Fibroblast of lung (primary cell): ENCODE measurements around the gene MYH15. TPM values are rescaled to one million over a fixed set of nuclear protein-coding genes. Genes with fewer than 3 reads are reported as not detected.

Experiments used
- DNase-seq, 2 donors: peaks; one replicate each; pipeline versions ENCODE4 v3.0.0 to v3.0.0-alpha.2; 2010; ENCODE audit warnings: low read depth in 2 of 2
- H2AFZ ChIP-seq: 2 replicates; pipeline ENCODE4 v1.5.1; 2012; ENCODE audit warnings: low read length, control low read depth, inconsistent platforms
- H3K27ac ChIP-seq: 2 replicates; pipeline ENCODE4 v1.5.1; 2011; ENCODE audit warnings: low read length, control low read depth; ENCODE audit not compliant: insufficient read depth
- H3K27me3 ChIP-seq: 2 replicates; pipeline ENCODE4 v1.5.1; 2011; ENCODE audit warnings: mild to moderate bottlenecking, low read length; ENCODE audit not compliant: control insufficient read depth, insufficient read depth
- H3K36me3 ChIP-seq: 2 replicates; pipeline ENCODE4 v1.5.1; 2011; ENCODE audit warnings: low read length; ENCODE audit not compliant: control insufficient read depth, insufficient read depth
- H3K4me1 ChIP-seq: 2 replicates; pipeline ENCODE4 v1.5.1; 2011; ENCODE audit warnings: low read length; ENCODE audit not compliant: control insufficient read depth, insufficient read depth; ENCODE audit errors: extremely low read depth
- H3K4me2 ChIP-seq: 2 replicates; pipeline ENCODE4 v1.5.1; 2011; ENCODE audit warnings: low read length, control low read depth; ENCODE audit not compliant: insufficient read depth; ENCODE audit errors: extremely low read depth
- H3K4me3 ChIP-seq, 4 experiments: fragments of 200-600 bp in 1 of 4; sonication (generic) in 1 of 4; replicated peaks in 1 of 4; 2 replicates each; pipeline ENCODE4 v1.5.1; 2011 to 2016; ENCODE audit warnings: low read length in 4 of 4, low read depth in 3 of 4, mild to moderate bottlenecking in 3 of 4, control low read depth in 2 of 4, inconsistent platforms in 1 of 4, mixed read lengths in 1 of 4; ENCODE audit not compliant: insufficient read depth in 1 of 4; ENCODE audit errors: control extremely low read depth in 1 of 4
- H3K79me2 ChIP-seq: 2 replicates; pipeline ENCODE4 v1.5.1; 2012; ENCODE audit warnings: mild to moderate bottlenecking, low read length, inconsistent platforms; ENCODE audit not compliant: control insufficient read depth, insufficient read depth
- H3K9ac ChIP-seq: 2 replicates; pipeline ENCODE4 v1.5.1; 2011; ENCODE audit warnings: mild to moderate bottlenecking, low read length, control low read depth; ENCODE audit not compliant: insufficient read depth
- H3K9me3 ChIP-seq: 2 replicates; pipeline ENCODE4 v1.5.1; 2012; ENCODE audit warnings: low read depth, low read length; ENCODE audit not compliant: control insufficient read depth, insufficient read depth
- H4K20me1 ChIP-seq: 2 replicates; pipeline ENCODE4 v1.5.1; 2011; ENCODE audit warnings: low read length; ENCODE audit not compliant: control insufficient read depth, insufficient read depth; ENCODE audit errors: extremely low read depth
- EZH2 ChIP-seq: IDR thresholded peaks from 2 replicates; pipeline ENCODE4 v1.5.1; 2012; ENCODE audit warnings: low read length, control low read depth, mild to moderate bottlenecking; ENCODE audit errors: missing control alignments
- polyA plus RNA-seq, 2 donors: library from polyadenylated mRNA; depleted of rRNA in 1 of 2; stranded (reverse) in 1 of 2; unstranded in 1 of 2; fragments of >200 nt; gene quantifications; 2 replicates each; pipeline ENCODE4 v1.2.1, GENCODE V29; 2011 to 2012; ENCODE audit warnings: missing spikeins in 1 of 2
- total RNA-seq: library from RNA; depleted of rRNA; stranded (reverse); fragments of >200 nt; gene quantifications from 2 replicates; pipeline ENCODE4 v1.2.1, GENCODE V29; 2014
- TF ChIP-seq, protein P1 (sequence below), 2 donors: IDR thresholded peaks in 1 of 2; conservative IDR thresholded peaks in 1 of 2; 1 replicate in 1 of 2; 2 replicates in 1 of 2; pipeline ENCODE4 v1.5.1; 2011 to 2012; ENCODE audit warnings: low read length in 2 of 2, control low read depth in 1 of 2, inconsistent platforms in 1 of 2, low read depth in 1 of 2, mild to moderate bottlenecking in 1 of 2

MYH15 gene
- total and polyA plus RNA-seq, 2 donors (not counting 1 experiment from before 2014, with no cell fraction given) = 0.05 to 0.17 TPM

DNA sequence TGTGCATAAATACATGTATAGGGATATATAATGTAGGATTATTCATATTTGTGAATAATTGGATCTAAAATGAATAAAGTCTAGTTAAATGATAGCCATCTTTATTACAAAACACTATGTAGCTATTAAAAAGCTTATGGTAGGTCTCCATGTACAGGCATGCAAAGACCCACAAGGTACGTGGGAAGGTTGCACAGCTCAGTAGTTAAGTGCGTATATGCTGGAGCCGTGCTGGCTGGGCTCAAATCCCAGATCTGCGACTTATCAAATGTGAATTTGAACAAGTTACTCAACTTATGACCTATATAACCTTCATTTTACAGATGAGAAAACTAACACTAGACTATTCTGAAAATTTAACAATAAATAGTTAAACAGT is 100.6 kb downstream of the MYH15 start:
- no peak overlapping the region for H3K4me2 ChIP-seq
- H3K27me3 ChIP-seq = no peaks in the 10 kb centered on the region
- H3K4me3 ChIP-seq = no peak overlapping the region
- no peaks in the 10 kb centered on the region for H3K4me1 ChIP-seq
- H3K9ac ChIP-seq = no peak overlapping the region
- H3K36me3 ChIP-seq = no peaks in the 10 kb centered on the region
- no peaks in the 10 kb centered on the region for H4K20me1 ChIP-seq
- no peaks in the 10 kb centered on the region for H3K9me3 ChIP-seq
- no peak overlapping the region for H2AFZ ChIP-seq
- no peaks in the 10 kb centered on the region for H3K79me2 ChIP-seq
- DNase-seq = no peak
- H3K27ac ChIP-seq = no peak overlapping the region
- TF ChIP-seq, protein P1, sequence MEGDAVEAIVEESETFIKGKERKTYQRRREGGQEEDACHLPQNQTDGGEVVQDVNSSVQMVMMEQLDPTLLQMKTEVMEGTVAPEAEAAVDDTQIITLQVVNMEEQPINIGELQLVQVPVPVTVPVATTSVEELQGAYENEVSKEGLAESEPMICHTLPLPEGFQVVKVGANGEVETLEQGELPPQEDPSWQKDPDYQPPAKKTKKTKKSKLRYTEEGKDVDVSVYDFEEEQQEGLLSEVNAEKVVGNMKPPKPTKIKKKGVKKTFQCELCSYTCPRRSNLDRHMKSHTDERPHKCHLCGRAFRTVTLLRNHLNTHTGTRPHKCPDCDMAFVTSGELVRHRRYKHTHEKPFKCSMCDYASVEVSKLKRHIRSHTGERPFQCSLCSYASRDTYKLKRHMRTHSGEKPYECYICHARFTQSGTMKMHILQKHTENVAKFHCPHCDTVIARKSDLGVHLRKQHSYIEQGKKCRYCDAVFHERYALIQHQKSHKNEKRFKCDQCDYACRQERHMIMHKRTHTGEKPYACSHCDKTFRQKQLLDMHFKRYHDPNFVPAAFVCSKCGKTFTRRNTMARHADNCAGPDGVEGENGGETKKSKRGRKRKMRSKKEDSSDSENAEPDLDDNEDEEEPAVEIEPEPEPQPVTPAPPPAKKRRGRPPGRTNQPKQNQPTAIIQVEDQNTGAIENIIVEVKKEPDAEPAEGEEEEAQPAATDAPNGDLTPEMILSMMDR (conservative IDR thresholded peaks at IDR 0.05 in 1 of 2, IDR thresholded peaks at IDR 0.05 in 1 of 2; ENCODE audit: low read depth in 1 of 2, low read length in 2 of 2) = no peak
- no peak for TF ChIP-seq EZH2

DNA sequence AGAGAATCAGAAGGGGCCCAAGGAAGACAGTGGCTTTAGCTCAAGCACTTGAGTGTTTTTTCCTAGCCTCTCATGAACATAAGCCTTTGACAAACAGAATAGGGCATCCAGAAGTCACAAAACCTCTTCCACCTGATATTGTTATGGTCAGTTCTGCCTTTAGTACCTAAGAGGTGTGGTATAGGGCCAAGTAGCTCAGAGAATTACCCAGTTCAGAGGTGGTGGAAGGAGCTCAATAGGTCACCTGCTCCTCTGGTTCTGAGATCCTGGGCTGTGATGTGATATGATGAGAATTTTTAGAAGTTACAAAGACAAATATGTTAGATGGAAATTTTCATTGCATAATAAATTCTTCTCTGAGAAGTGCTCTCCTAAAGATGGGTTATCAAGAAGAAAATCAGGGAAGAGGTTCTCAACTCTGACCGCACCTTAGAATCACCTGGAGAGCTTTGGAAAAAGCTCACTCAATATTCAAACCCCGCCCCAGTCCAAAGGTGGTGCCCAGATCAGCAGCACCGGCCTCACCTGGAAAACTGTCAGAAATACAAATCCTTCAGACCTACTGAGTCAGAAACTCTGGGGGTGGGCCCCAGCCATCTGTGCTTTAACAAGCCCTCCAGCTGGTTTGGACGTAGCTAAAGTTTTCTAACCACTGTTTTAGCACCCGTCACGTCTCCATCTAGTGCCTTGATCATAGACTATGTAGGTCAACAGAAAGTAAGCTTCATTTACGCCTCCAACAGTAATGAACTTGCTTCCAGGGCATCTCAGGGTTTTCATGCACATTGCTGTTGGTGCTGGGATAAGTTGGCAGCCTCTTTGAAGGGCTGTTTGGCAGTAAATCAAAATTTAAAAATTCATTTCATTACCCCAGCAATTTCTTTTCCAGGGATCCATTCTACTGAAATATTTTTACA is 101.3 kb downstream of the MYH15 start:
- Histone ChIP-seq H2AFZ (no peak overlapping the region), H3K4me2 (no peak overlapping the region), H4K20me1 (no peaks in the 10 kb centered on the region), H3K9me3 (no peaks in the 10 kb centered on the region), H3K27me3 (no peaks in the 10 kb centered on the region), H3K4me3 (no peak overlapping the region), H3K27ac (no peak overlapping the region), H3K4me1 (no peaks in the 10 kb centered on the region), H3K9ac (no peak overlapping the region), H3K79me2 (no peaks in the 10 kb centered on the region), H3K36me3 (no peaks in the 10 kb centered on the region)
- TF ChIP-seq, protein P1 (conservative IDR thresholded peaks at IDR 0.05 in 1 of 2, IDR thresholded peaks at IDR 0.05 in 1 of 2; ENCODE audit: low read depth in 1 of 2, low read length in 2 of 2) = no peak
- no peak for TF ChIP-seq EZH2
- no peak for DNase-seq

DNA sequence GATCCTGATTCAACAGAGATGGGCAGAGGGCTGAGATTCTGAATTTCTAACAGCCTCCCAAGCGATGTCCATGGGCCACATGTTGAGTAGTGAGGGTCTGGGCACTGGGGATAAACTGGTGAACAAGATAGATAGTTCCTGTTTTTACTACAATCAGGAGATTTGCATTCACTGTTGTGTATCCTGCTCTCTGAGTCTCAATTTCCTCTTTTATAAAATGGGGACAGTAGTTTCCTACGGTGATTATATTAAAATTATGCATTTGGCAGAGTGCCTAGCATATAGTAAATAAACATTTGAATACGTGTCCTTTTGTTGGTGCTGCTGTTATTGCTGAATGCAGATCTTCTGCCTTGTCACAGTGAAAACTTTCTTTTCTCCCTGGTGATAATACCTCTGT is 102.5 kb downstream of the MYH15 start:
- H3K9ac ChIP-seq = no peak overlapping the region
- H3K27me3 ChIP-seq = no peaks in the 10 kb centered on the region
- H3K4me2 ChIP-seq = no peak overlapping the region
- no peak overlapping the region for H3K27ac ChIP-seq
- H4K20me1 ChIP-seq = no peaks in the 10 kb centered on the region
- no peak for DNase-seq
- no peaks in the 10 kb centered on the region for H3K9me3 ChIP-seq
- no peak for TF ChIP-seq EZH2
- TF ChIP-seq, protein P1 (conservative IDR thresholded peaks at IDR 0.05 in 1 of 2, IDR thresholded peaks at IDR 0.05 in 1 of 2; ENCODE audit: low read depth in 1 of 2, low read length in 2 of 2) = no peak
- no peak overlapping the region for H2AFZ ChIP-seq
- H3K36me3 ChIP-seq = no peaks in the 10 kb centered on the region
- H3K79me2 ChIP-seq = no peaks in the 10 kb centered on the region
- H3K4me3 ChIP-seq = no peak overlapping the region
- no peaks in the 10 kb centered on the region for H3K4me1 ChIP-seq
